Effector CD8-positive, alpha-beta T cell (primary cell): ENCODE measurements around the gene RAB31.
"Not testable (repeated sequence)": the region's sequence is repeated elsewhere in the genome, so short reads cannot be mapped to it uniquely, and the experiment has no call there.

Experiments
- DNase-seq: peaks from one replicate; lab custom pipeline; 2025; lab: John Stamatoyannopoulos, UW

Gene RAB31

GRCh38 chr18:9887992-9888391 is 179.9 kb downstream of the RAB31 start:
- DNase-seq: no peak

GRCh38 chr18:9890196-9890595 is 182.1 kb downstream of the RAB31 start:
- DNase-seq: no peak

- no peak for DNase-seq
These were observed 182.9 kb downstream of the RAB31 start for GRCh38 chr18:9890957-9891356.

- not testable (repeated sequence) for DNase-seq
These were observed 183.4 kb downstream of the RAB31 start for GRCh38 chr18:9891515-9891914.

- no peak for DNase-seq
These were observed 186.5 kb downstream of the RAB31 start for GRCh38 chr18:9894454-9895068.

- DNase-seq: no peak
These were observed 189.0 kb downstream of the RAB31 start for GRCh38 chr18:9897129-9897528.

- not testable (repeated sequence) for DNase-seq
These were observed 189.7 kb downstream of the RAB31 start for GRCh38 chr18:9897787-9898291.

- DNase-seq: no peak
These were observed 190.9 kb downstream of the RAB31 start for GRCh38 chr18:9898792-9899549.

- not testable (repeated sequence) for DNase-seq
These were observed 191.4 kb downstream of the RAB31 start for GRCh38 chr18:9899550-9899930.

GRCh38 chr18:9900699-9901098 is 192.6 kb downstream of the RAB31 start:
- no peak for DNase-seq

- DNase-seq: no peak
These were observed 193.3 kb downstream of the RAB31 start for GRCh38 chr18:9901377-9901776.

GRCh38 chr18:9902264-9902663 is 194.2 kb downstream of the RAB31 start:
- not testable (repeated sequence) for DNase-seq

- no peak for DNase-seq
These were observed 194.7 kb downstream of the RAB31 start for GRCh38 chr18:9902832-9903231.

GRCh38 chr18:9905401-9905922 is 197.4 kb downstream of the RAB31 start:
- no peak for DNase-seq

- no peak for DNase-seq
These were observed 198.4 kb downstream of the RAB31 start for GRCh38 chr18:9906481-9906880.

- no peak for DNase-seq
These were observed 199.8 kb downstream of the RAB31 start for GRCh38 chr18:9907867-9908266.

GRCh38 chr18:9910071-9910470 is 202.0 kb downstream of the RAB31 start:
- DNase-seq: no peak

GRCh38 chr18:9910661-9911060 is 202.6 kb downstream of the RAB31 start:
- DNase-seq: no peak

GRCh38 chr18:9911226-9911625 is 203.1 kb downstream of the RAB31 start:
- DNase-seq: no peak
